ENCODE results near the gene CD1B. TPM values are rescaled to one million over a fixed set of nuclear protein-coding genes. Genes with fewer than 3 reads are reported as not detected.
A peak's percentile ranks its signal among the peaks of the same experiment; 100 is the strongest.
"Not testable (repeated sequence)": the region's sequence is repeated elsewhere in the genome, so short reads cannot be mapped to it uniquely, and the experiment has no call there.

The CD1B gene
- total and polyA plus RNA-seq, 4 donors = 0.19 TPM; not detected in 3

- H3K4me1 ChIP-seq (ENCODE audit: control insufficient read depth in 4 of 4, insufficient read depth in 4 of 4, low read length in 3 of 4) = no peaks in the 10 kb centered on the region
- 49% methylated on average over 7 of the region's 7 CpGs for WGBS
- no peak overlapping the region for H3K4me3 ChIP-seq (ENCODE audit: low read depth in 1 of 3, low read length in 3 of 3)
- H3K36me3 ChIP-seq (ENCODE audit: control insufficient read depth in 4 of 4, insufficient read depth in 3 of 4, low read depth in 1 of 4, low read length in 3 of 4) = no peaks in the 10 kb centered on the region
- peaks cover 0 to 3% (median 1%) of the 10 kb centered on the region in 4 donors for H3K9me3 ChIP-seq (ENCODE audit: control insufficient read depth in 4 of 4, low read length in 3 of 4)
- H3K27me3 ChIP-seq (ENCODE audit: control insufficient read depth in 4 of 4, insufficient read depth in 4 of 4, low read length in 3 of 4) = peaks cover 0 to 3% (median 0%) of the 10 kb centered on the region in 4 donors
- TF ChIP-seq NR2F2 (IDR thresholded peaks at IDR 0.05) = no peak
- TF ChIP-seq CTCF (IDR thresholded peaks at IDR 0.05; ENCODE audit: low read depth, low read length, missing input control) = no peak
- TF ChIP-seq MAX (IDR thresholded peaks at IDR 0.05) = peak; percentile 45
- peak in 1 of 2 donors; percentile 6 for TF ChIP-seq EGR1 (IDR thresholded peaks at IDR 0.05; ENCODE audit: low read depth in 2 of 2)
- TF ChIP-seq SP1 (IDR thresholded peaks at IDR 0.05) = no peak
- peak in 1 of 2 donors; percentile 4 for TF ChIP-seq RXRA (IDR thresholded peaks at IDR 0.05)
- H3K9ac ChIP-seq (ENCODE audit: low read depth in 1 of 2, low read length in 2 of 2) = no peak overlapping the region
- DNase-seq (ENCODE audit: low spot score) = no peak
- no peak overlapping the region for H3K27ac ChIP-seq (ENCODE audit: low read depth in 1 of 2, low read length in 2 of 2)
Measured at GRCh38 chr1:158285756-158286241, 45.5 kb downstream of the CD1B start.

GRCh38 chr1:158283965-158284364, 47.4 kb downstream of the CD1B start:
- Histone ChIP-seq H3K4me3 (ENCODE audit: low read depth in 1 of 3, low read length in 3 of 3) (no peak overlapping the region), H3K9me3 (ENCODE audit: control insufficient read depth in 4 of 4, low read length in 3 of 4) (peaks cover 0 to 7% (median 1%) of the 10 kb centered on the region in 4 donors), H3K9ac (ENCODE audit: low read depth in 1 of 2, low read length in 2 of 2) (no peak overlapping the region), H3K27me3 (ENCODE audit: control insufficient read depth in 4 of 4, insufficient read depth in 4 of 4, low read length in 3 of 4) (peaks cover 0 to 3% (median 0%) of the 10 kb centered on the region in 4 donors), H3K36me3 (ENCODE audit: control insufficient read depth in 4 of 4, insufficient read depth in 3 of 4, low read depth in 1 of 4, low read length in 3 of 4) (no peaks in the 10 kb centered on the region), H3K4me1 (ENCODE audit: control insufficient read depth in 4 of 4, insufficient read depth in 4 of 4, low read length in 3 of 4) (no peaks in the 10 kb centered on the region), H3K27ac (ENCODE audit: low read depth in 1 of 2, low read length in 2 of 2) (no peak overlapping the region)
- WGBS = 41% methylated on average over 2 of the region's 2 CpGs
- TF ChIP-seq FOXA2 (IDR thresholded peaks at IDR 0.05) = no peak
- no peak for TF ChIP-seq HNF4G (IDR thresholded peaks at IDR 0.05)
- TF ChIP-seq GABPA (IDR thresholded peaks at IDR 0.05 in 1 of 2, conservative IDR thresholded peaks at IDR 0.05 in 1 of 2) = no peak
- no peak for TF ChIP-seq RXRA (IDR thresholded peaks at IDR 0.05)
- TF ChIP-seq TAF1 (conservative IDR thresholded peaks at IDR 0.05) = no peak
- TF ChIP-seq CTCF (IDR thresholded peaks at IDR 0.05; ENCODE audit: low read depth, low read length, missing input control) = no peak
- TF ChIP-seq SP1 (IDR thresholded peaks at IDR 0.05) = no peak
- no peak for TF ChIP-seq FOXA1 (IDR thresholded peaks at IDR 0.05)
- TF ChIP-seq ATF3 (IDR thresholded peaks at IDR 0.05) = no peak
- no peak for TF ChIP-seq EGR1 (IDR thresholded peaks at IDR 0.05; ENCODE audit: low read depth in 2 of 2)
- no peak for TF ChIP-seq YY1 (IDR thresholded peaks at IDR 0.05)
- no peak for TF ChIP-seq ZBTB33 (IDR thresholded peaks at IDR 0.05)
- no peak for TF ChIP-seq HNF4A (conservative IDR thresholded peaks at IDR 0.05)
- no peak for DNase-seq (ENCODE audit: low spot score)

- WGBS = 58% methylated on average over 2 of the region's 2 CpGs
- not testable (repeated sequence) for H3K36me3 ChIP-seq (ENCODE audit: control insufficient read depth in 4 of 4, insufficient read depth in 3 of 4, low read depth in 1 of 4, low read length in 3 of 4); H3K4me1 ChIP-seq (ENCODE audit: control insufficient read depth in 4 of 4, insufficient read depth in 4 of 4, low read length in 3 of 4); DNase-seq (ENCODE audit: low spot score); H3K27ac ChIP-seq (ENCODE audit: low read depth in 1 of 2, low read length in 2 of 2); H3K4me3 ChIP-seq (ENCODE audit: low read depth in 1 of 3, low read length in 3 of 3); H3K9ac ChIP-seq (ENCODE audit: low read depth in 1 of 2, low read length in 2 of 2); H3K9me3 ChIP-seq (ENCODE audit: control insufficient read depth in 4 of 4, low read length in 3 of 4); H3K27me3 ChIP-seq (ENCODE audit: control insufficient read depth in 4 of 4, insufficient read depth in 4 of 4, low read length in 3 of 4)
Measured at GRCh38 chr1:158282421-158282820, 48.9 kb downstream of the CD1B start.

All from liver (tissue), 9 donors.